ENCODE measurements around the gene SHKBP1.

Gene SHKBP1

GRCh38 chr19:40599902-40600569 lies 23.4 kb downstream of the SHKBP1 start:
- FAIRE-seq (no peak), DNase-seq (ENCODE audit: insufficient read length, low spot score) (no peak)
- TF ChIP-seq, protein P1, sequence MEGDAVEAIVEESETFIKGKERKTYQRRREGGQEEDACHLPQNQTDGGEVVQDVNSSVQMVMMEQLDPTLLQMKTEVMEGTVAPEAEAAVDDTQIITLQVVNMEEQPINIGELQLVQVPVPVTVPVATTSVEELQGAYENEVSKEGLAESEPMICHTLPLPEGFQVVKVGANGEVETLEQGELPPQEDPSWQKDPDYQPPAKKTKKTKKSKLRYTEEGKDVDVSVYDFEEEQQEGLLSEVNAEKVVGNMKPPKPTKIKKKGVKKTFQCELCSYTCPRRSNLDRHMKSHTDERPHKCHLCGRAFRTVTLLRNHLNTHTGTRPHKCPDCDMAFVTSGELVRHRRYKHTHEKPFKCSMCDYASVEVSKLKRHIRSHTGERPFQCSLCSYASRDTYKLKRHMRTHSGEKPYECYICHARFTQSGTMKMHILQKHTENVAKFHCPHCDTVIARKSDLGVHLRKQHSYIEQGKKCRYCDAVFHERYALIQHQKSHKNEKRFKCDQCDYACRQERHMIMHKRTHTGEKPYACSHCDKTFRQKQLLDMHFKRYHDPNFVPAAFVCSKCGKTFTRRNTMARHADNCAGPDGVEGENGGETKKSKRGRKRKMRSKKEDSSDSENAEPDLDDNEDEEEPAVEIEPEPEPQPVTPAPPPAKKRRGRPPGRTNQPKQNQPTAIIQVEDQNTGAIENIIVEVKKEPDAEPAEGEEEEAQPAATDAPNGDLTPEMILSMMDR (IDR thresholded peaks at IDR 0.05; ENCODE audit: insufficient read depth, missing control alignments): no peak

GRCh38 chr19:40600570-40601133 lies 24.0 kb downstream of the SHKBP1 start:
- DNase-seq (ENCODE audit: insufficient read length, low spot score): no peak
- TF ChIP-seq, protein P1 (IDR thresholded peaks at IDR 0.05; ENCODE audit: insufficient read depth, missing control alignments): no peak
- FAIRE-seq: no peak

DNA sequence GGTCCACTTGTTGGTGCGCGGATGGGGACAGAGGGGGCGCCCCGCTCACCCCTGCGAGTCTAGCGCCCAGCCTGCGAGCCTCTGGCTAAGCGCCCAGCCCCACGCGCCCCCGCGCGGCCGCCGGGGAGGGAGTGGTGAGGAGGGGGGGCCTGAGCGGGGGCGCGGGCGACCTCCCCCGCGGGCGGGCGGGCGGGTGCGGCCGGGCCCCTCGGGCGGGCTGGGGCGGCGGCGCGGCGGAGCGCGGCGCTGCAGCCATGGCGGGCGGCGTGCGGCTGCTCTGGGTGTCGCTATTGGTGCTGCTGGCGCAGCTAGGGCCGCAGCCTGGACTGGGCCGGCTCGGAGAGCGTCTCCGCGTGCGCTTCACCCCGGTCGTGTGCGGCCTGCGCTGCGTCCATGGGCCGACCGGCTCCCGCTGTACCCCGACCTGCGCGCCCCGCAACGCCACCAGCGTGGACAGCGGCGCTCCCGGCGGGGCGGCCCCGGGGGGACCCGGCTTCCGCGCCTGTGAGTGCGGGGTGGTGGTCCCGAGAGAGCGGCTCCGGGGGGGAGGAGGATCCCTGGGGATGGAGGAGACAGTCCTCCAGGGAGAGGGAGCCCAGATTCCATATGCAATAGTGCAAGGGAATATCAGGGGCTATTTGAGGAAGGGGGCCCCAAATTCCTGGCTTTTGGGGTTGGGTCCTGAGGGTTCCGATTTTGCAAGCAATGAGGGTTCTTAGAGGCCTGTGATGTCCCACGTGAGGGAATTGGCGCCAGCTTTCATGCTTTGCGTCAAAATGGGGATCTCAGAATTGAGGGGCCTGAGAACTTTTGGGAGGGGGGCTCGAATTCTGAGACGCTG lies 24.7 kb downstream of the SHKBP1 start, which contains the start of gene LTBP4:
Gene LTBP4, plus strand, starts transcription at position 236 of the 841 bp plus-strand sequence. Its CDS starts 19 bp downstream, at position 255.
- TF ChIP-seq, protein P1 (IDR thresholded peaks at IDR 0.05; ENCODE audit: insufficient read depth, missing control alignments): peak; percentile 22
- DNase-seq (ENCODE audit: insufficient read length, low spot score) (no peak), FAIRE-seq (no peak)

- DNase-seq (ENCODE audit: insufficient read length, low spot score) (peak; percentile 69), FAIRE-seq (no peak)
- TF ChIP-seq, protein P1 (IDR thresholded peaks at IDR 0.05; ENCODE audit: insufficient read depth, missing control alignments): no peak
These were observed 26.4 kb downstream of the SHKBP1 start for GRCh38 chr19:40603071-40603388.

GRCh38 chr19:40603389-40604170 lies 26.9 kb downstream of the SHKBP1 start:
- DNase-seq (ENCODE audit: insufficient read length, low spot score) (peak; percentile 58), FAIRE-seq (no peak)
- TF ChIP-seq, protein P1 (IDR thresholded peaks at IDR 0.05; ENCODE audit: insufficient read depth, missing control alignments): peak; percentile 17

DNA sequence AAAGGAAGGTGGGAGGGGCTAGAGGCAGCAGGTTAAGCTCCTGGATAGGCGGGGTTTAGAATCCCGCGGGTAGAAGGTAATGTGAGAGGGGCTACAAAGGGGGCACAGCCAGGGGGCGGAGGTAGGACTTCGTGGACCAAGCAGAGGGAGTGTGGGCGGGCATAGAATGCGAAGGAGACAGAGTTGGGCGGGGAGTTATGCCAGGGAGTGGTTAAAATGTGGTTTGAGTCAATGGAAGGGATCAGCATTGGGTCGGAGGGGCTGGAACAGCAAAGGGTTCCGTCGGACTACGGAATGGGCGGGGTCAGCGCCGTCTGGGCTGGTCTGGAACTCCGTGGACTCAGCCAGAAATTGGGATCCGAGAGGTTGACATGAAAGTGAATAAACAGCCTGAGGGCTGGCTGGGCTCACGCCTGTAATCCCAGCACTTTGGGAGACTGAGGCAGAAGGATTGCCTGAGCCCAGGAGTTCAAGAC lies 27.5 kb downstream of the SHKBP1 start:
- DNase-seq (ENCODE audit: insufficient read length, low spot score) (no peak), FAIRE-seq (no peak)
- TF ChIP-seq, protein P1 (IDR thresholded peaks at IDR 0.05; ENCODE audit: insufficient read depth, missing control alignments): no peak

Data from D721Med (cell line).